K562 (cell line): ENCODE measurements around the gene NYNRIN. TPM values are rescaled to one million over a fixed set of nuclear protein-coding genes. Genes with fewer than 3 reads are reported as not detected.

Source experiments
- ATAC-seq: fragments of 200-7000 bp; cut with Tn5 transposase; 3 replicates; pipeline ENCODE4 v1.9.1; 2020; ENCODE audit warnings: moderate library complexity
- BruUV-seq: library from RNA; stranded (reverse); fragments of 400-500 nt; replicated peaks from 2 replicates; lab custom pipeline; 2021; lab: Mats Ljungman, UMichigan
- CTCF ChIA-PET: fragments of 300-600 bp; formaldehyde crosslinking; extraction: SDS; loops from one replicate; lab custom pipeline; 2021; ENCODE audit warnings: low intra/inter-chr PET ratio; lab: Yijun Ruan, JAX
- POLR2A ChIA-PET: fragments of 300-600, 350-650 bp; sonication (Branson Sonifier 250); formaldehyde crosslinking; extraction: SDS; loops from one replicate; lab custom pipeline; 2021; ENCODE audit warnings: antibody characterized with exemption, inconsistent platforms; lab: Yijun Ruan, JAX
- DNase-seq, 4 experiments: peaks; one replicate each; pipeline versions ENCODE4 v3.0.0 to v3.0.0-alpha.2; 2011 to 2018; ENCODE audit warnings: low spot score in 3 of 4, mixed read lengths in 3 of 4; ENCODE audit errors: extremely low read depth in 1 of 4
- FAIRE-seq: peaks from 2 replicates; lab custom pipeline; 2011; peaks lifted over from hg19 to GRCh38; lab: Jason Lieb, UNC
- H2AFZ ChIP-seq: 2 replicates; pipeline ENCODE4 v1.6.0; 2011; ENCODE audit warnings: low read depth, low read length, control low read depth, inconsistent platforms
- H3K27ac ChIP-seq: fragments of 200-600 bp; 3 replicates; pipeline ENCODE4 v1.8.0; 2011; ENCODE audit warnings: low read depth, mild to moderate bottlenecking, control low read depth, inconsistent platforms, low read length, moderate library complexity, mixed read lengths; ENCODE audit errors: extremely low read depth
- H3K27me3 ChIP-seq, 2 experiments: fragments of 300-600 bp in 1 of 2; 2 replicates in 1 of 2; 3 replicates in 1 of 2; pipeline versions ENCODE4 v1.6.0 to v1.8.0; 2011; ENCODE audit warnings: inconsistent platforms in 2 of 2, low read length in 2 of 2, mild to moderate bottlenecking in 1 of 2, mixed read lengths in 1 of 2, moderate library complexity in 1 of 2; ENCODE audit not compliant: control insufficient read depth in 2 of 2, insufficient read depth in 2 of 2
- H3K36me3 ChIP-seq: fragments of 300-600 bp; 3 replicates; pipeline ENCODE4 v1.8.0; 2011; ENCODE audit warnings: mild to moderate bottlenecking, low read length, inconsistent platforms; ENCODE audit not compliant: control insufficient read depth, insufficient read depth
- H3K4me1 ChIP-seq, 2 experiments: fragments of 200-600 bp in 1 of 2; replicated peaks in 1 of 2; 2 replicates in 1 of 2; 3 replicates in 1 of 2; pipeline versions ENCODE4 v1.5.1 to v1.8.0; 2011; ENCODE audit warnings: inconsistent platforms in 2 of 2, low read length in 2 of 2, mild to moderate bottlenecking in 1 of 2, mixed read lengths in 1 of 2, moderate library complexity in 1 of 2; ENCODE audit not compliant: control insufficient read depth in 2 of 2, insufficient read depth in 2 of 2
- H3K4me2 ChIP-seq: 2 replicates; pipeline ENCODE4 v1.6.1; 2011; ENCODE audit warnings: low read length, control low read depth, inconsistent platforms, mixed read lengths; ENCODE audit not compliant: insufficient read depth
- H3K4me3 ChIP-seq: fragments of 200-600 bp; sonication (generic), shearing (Covaris generic); 2 replicates; pipeline ENCODE4 v1.5.1; 2016; ENCODE audit warnings: control low read depth, inconsistent platforms
- H3K79me2 ChIP-seq: fragments of 200-600 bp; 3 replicates; pipeline ENCODE4 v1.8.0; 2011; ENCODE audit warnings: low read length, inconsistent platforms; ENCODE audit not compliant: control insufficient read depth, insufficient read depth
- H3K9ac ChIP-seq, 2 experiments: 2 replicates each; pipeline versions ENCODE4 v1.6.0 to v1.6.1; 2011; ENCODE audit warnings: low read depth in 2 of 2, low read length in 2 of 2, control low read depth in 1 of 2, inconsistent platforms in 1 of 2, mild to moderate bottlenecking in 1 of 2, mixed read lengths in 1 of 2; ENCODE audit not compliant: insufficient read depth in 1 of 2
- H3K9me1 ChIP-seq: one replicate; pipeline ENCODE4 v1.6.0; 2011; ENCODE audit warnings: inconsistent platforms, mild to moderate bottlenecking, low read length, moderate library complexity; ENCODE audit not compliant: control insufficient read depth, insufficient read depth
- H3K9me3 ChIP-seq: replicated peaks from 2 replicates; pipeline ENCODE4 v1.5.1; 2011; ENCODE audit warnings: low read depth, low read length, inconsistent platforms; ENCODE audit not compliant: control insufficient read depth, insufficient read depth
- H4K20me1 ChIP-seq: replicated peaks from 2 replicates; pipeline ENCODE4 v1.6.1; 2011; ENCODE audit warnings: low read length, inconsistent platforms, mixed read lengths; ENCODE audit not compliant: control insufficient read depth, insufficient read depth
- FOXA3 ChIP-seq, 2 experiments: fragments of 450-650 bp in 1 of 2; sonication (generic) in 1 of 2; formaldehyde crosslinking; IDR thresholded peaks in 1 of 2; conservative IDR thresholded peaks in 1 of 2; 2 replicates each; pipeline versions ENCODE4 v1.4.0 to v1.8.0; 2020 to 2022; ENCODE audit warnings: mild to moderate bottlenecking in 2 of 2, missing genetic modification reagents in 1 of 2
- JUN ChIP-seq, 2 experiments: sonication (generic) in 1 of 2; formaldehyde crosslinking in 1 of 2; IDR thresholded peaks; 2 replicates each; pipeline versions ENCODE4 v1.6.1 to v1.8.0; 2012 to 2022; ENCODE audit warnings: borderline replicate concordance in 2 of 2, mild to moderate bottlenecking in 2 of 2, improper control_type of control experiment in 1 of 2, low read depth in 1 of 2, low read length in 1 of 2, missing genetic modification reagents in 1 of 2
- KAT8 ChIP-seq: fragments of 450-650 bp; IDR thresholded peaks from 2 replicates; pipeline ENCODE4 v1.6.1; 2016; ENCODE audit warnings: low read depth, mild to moderate bottlenecking
- NFRKB ChIP-seq: fragments of 450-650 bp; IDR thresholded peaks from 2 replicates; pipeline ENCODE4 v1.6.1; 2016; ENCODE audit warnings: low read depth
- NR3C1 ChIP-seq: sonication (generic); formaldehyde crosslinking; IDR thresholded peaks from 2 replicates; pipeline ENCODE4 v1.8.1; 2022; ENCODE audit warnings: missing genetic modification reagents
- RBM25 ChIP-seq: fragments of 200-400 bp; formaldehyde crosslinking; IDR thresholded peaks from 2 replicates; pipeline ENCODE4 v1.6.1; 2018; ENCODE audit warnings: low read length, low read depth, moderate library complexity; ENCODE audit not compliant: severe bottlenecking
- RBM34 ChIP-seq: fragments of 200-400 bp; formaldehyde crosslinking; IDR thresholded peaks from 2 replicates; pipeline ENCODE4 v1.6.1; 2018; ENCODE audit warnings: low read length, borderline replicate concordance; ENCODE audit not compliant: insufficient read depth
- TEAD2 ChIP-seq: fragments of 450-650 bp; IDR thresholded peaks from 2 replicates; pipeline ENCODE4 v1.6.1; 2016; ENCODE audit warnings: missing genetic modification characterization, control low read depth, missing compliant biosample characterization
- TGIF2 ChIP-seq: sonication (generic); formaldehyde crosslinking; IDR thresholded peaks from 2 replicates; pipeline ENCODE4 v1.8.1; 2022; ENCODE audit warnings: mild to moderate bottlenecking, missing genetic modification reagents, moderate library complexity
- ZNF134 ChIP-seq: fragments of 250-450 bp; sonication (Bioruptor Pico); conservative IDR thresholded peaks from 2 replicates; pipeline ENCODE4 v1.4.0; 2020
- ZNF165 ChIP-seq: fragments of 250-450 bp; sonication (Bioruptor Pico); IDR thresholded peaks from 2 replicates; pipeline ENCODE4 v1.4.0; 2020; ENCODE audit warnings: borderline replicate concordance
- ZNF696 ChIP-seq: fragments of 250-450 bp; sonication (Bioruptor Pico); conservative IDR thresholded peaks from 2 replicates; pipeline ENCODE4 v1.4.0; 2020; ENCODE audit warnings: mild to moderate bottlenecking, moderate library complexity
- WGBS: fragments of 100-300 bp; shearing (Covaris generic); methylation state at CpG from one replicate; pipeline ENCODE4 v1.1.6; 2016; ENCODE audit warnings: low coverage, mixed read lengths; ENCODE audit not compliant: insufficient coverage; ENCODE audit errors: missing lambda C conversion rate; 5-methylcytosine and 5-hydroxymethylcytosine counted together
- in situ Hi-C: fragments of 300-500 bp; cut with MboI; formaldehyde crosslinking; loops from 4 replicates; pipeline ENCODE4 v1.15.0; 2018; ENCODE audit warnings: inconsistent platforms, mixed read lengths
- intact Hi-C: fragments of 100-400 bp; cut with micrococcal nuclease; formaldehyde crosslinking; loops from 2 replicates; pipeline ENCODE4 v1.14.2; 2022
- polyA plus RNA-seq, 8 experiments: library from polyadenylated mRNA; depleted of rRNA in 4 of 8; stranded (reverse) in 5 of 8; unstranded in 3 of 8; fragments of >200 nt; fragmentation: Nextera tagmentation in 2 of 8; fragmentation: Illumina TruSeq in 1 of 8; extraction: Ambion mirVana in 2 of 8; extraction: Trizol in 1 of 8; gene quantifications; 2 replicates each; pipeline versions ENCODE4 v1.2.1 to v1.2.3, GENCODE V29; 2011 to 2014; ENCODE audit warnings: inconsistent platforms in 1 of 8, missing spikeins in 1 of 8
- total RNA-seq, 7 experiments: library from RNA; depleted of rRNA in 6 of 7; stranded (reverse); fragments of >200 nt in 6 of 7; fragmentation: Illumina TruSeq in 2 of 7; extraction: Trizol in 2 of 7; gene quantifications; 2 replicates each; pipeline versions ENCODE4 v1.2.1 to v1.2.3, GENCODE V29; 2011 to 2021; ENCODE audit warnings: low replicate concordance in 1 of 7
- TF ChIP-seq, protein P1 (sequence below): fragments of 450-650 bp; IDR thresholded peaks from 2 replicates; pipeline ENCODE4 v1.6.1; 2016; ENCODE audit warnings: low read depth, mild to moderate bottlenecking, moderate library complexity
- TF ChIP-seq, protein P2 (sequence below): sonication (generic); formaldehyde crosslinking; IDR thresholded peaks from 2 replicates; pipeline ENCODE4 v1.8.1; 2023; ENCODE audit warnings: mild to moderate bottlenecking, missing genetic modification reagents
- TF ChIP-seq, protein P3 (sequence below): fragments of 250-450 bp; sonication (Bioruptor Pico); IDR thresholded peaks from 2 replicates; pipeline ENCODE4 v1.4.0; 2020; ENCODE audit warnings: mild to moderate bottlenecking, moderate library complexity, borderline replicate concordance

NYNRIN gene
- total and polyA plus RNA-seq, 9 of the 15 experiments (the other 6 are each of a cell fraction or from before 2014, with no cell fraction given): 0.04 to 1.2 (median 0.28) TPM

DNA sequence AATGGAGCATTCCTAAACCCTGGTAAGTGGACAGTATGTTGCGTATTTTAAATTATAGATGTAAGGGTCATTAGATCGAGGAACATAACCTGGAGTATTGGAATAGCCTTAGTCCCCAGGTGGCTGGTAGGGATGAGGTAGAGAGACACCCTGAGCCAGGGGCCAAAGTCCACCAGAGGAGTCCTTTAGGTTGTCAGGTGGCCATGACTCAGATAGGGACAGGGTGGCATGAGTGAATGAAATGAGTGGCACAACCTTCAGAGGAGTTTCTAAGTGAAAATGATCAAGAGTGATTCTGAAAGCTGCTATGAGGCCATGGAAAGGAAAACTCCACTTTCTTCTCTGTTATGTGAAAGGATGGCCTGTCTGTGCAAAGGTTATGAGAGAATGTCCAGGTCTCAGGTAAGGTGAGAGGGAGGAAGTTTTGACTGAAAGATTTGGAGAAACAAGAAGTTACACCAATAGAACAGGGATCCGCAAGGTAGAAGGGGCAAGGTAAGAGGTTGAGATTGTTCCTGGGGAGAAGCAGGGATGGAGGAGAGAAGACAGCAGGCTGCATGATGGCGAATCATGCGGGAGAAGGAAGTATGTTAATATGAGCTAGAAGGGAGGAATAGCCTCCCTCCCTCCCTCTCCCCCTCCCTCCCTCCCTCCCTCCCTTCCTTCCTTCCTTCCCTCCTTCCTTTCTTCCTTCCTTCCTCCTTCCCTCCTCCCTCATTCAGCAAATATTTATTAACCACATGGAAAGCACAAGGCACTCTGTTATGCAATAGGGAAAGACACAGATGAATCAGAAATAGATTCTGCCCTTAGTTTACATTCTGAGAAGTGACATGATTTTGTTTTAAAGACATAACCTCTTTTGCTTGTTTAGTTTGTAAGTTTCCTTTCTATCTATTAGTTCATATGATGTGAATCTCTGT lies 45.0 kb upstream of the NYNRIN start:
- intact Hi-C loops (no loop called here), in situ Hi-C loops (no loop called here)
- DNase-seq: no peak
- 64% methylated on average over 3 of the region's 5 CpGs for WGBS
- H3K9ac ChIP-seq: no peak overlapping the region
- no peak for ATAC-seq
- POLR2A ChIA-PET: no interaction called here
- H3K4me2 ChIP-seq: no peak overlapping the region
- H4K20me1 ChIP-seq: no peaks in the 10 kb centered on the region
- FAIRE-seq: no peak
- H3K36me3 ChIP-seq: no peaks in the 10 kb centered on the region
- H3K79me2 ChIP-seq: no peaks in the 10 kb centered on the region
- peaks cover 0 to 3% of the 10 kb centered on the region in 2 experiments; a peak in 3 of 5 replicates for H3K4me1 ChIP-seq
- no TSS peak for BruUV-seq
- H3K27me3 ChIP-seq: no peaks in the 10 kb centered on the region; a peak in 1 of 5 replicates
- CTCF ChIA-PET: no interaction called here
- no peaks in the 10 kb centered on the region for H3K9me3 ChIP-seq
- H3K9me1 ChIP-seq: no peaks in the 10 kb centered on the region
- H3K4me3 ChIP-seq: no peak overlapping the region
- no peak overlapping the region for H3K27ac ChIP-seq
- TF ChIP-seq RBM34 (no peak), FOXA3 (CRISPR knock-in tag; conservative IDR thresholded peaks at IDR 0.05 in 1 of 2, IDR thresholded peaks at IDR 0.05 in 1 of 2) (no peak), JUN (IDR thresholded peaks at IDR 0.05; ENCODE audit: borderline replicate concordance, low read depth, low read length) (no peak), JUN (CRISPR knock-in tag; IDR thresholded peaks at IDR 0.05; ENCODE audit: borderline replicate concordance) (no peak), NFRKB (no peak), ZNF696 (no peak), TEAD2 (tag) (no peak), NR3C1 (CRISPR knock-in tag) (no peak), RBM25 (no peak), TGIF2 (CRISPR knock-in tag) (no peak), ZNF165 (CRISPR knock-in tag) (no peak), KAT8 (no peak), ZNF134 (CRISPR knock-in tag) (no peak)
- TF ChIP-seq, protein P1, sequence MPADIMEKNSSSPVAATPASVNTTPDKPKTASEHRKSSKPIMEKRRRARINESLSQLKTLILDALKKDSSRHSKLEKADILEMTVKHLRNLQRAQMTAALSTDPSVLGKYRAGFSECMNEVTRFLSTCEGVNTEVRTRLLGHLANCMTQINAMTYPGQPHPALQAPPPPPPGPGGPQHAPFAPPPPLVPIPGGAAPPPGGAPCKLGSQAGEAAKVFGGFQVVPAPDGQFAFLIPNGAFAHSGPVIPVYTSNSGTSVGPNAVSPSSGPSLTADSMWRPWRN: no peak
- TF ChIP-seq, protein P2, sequence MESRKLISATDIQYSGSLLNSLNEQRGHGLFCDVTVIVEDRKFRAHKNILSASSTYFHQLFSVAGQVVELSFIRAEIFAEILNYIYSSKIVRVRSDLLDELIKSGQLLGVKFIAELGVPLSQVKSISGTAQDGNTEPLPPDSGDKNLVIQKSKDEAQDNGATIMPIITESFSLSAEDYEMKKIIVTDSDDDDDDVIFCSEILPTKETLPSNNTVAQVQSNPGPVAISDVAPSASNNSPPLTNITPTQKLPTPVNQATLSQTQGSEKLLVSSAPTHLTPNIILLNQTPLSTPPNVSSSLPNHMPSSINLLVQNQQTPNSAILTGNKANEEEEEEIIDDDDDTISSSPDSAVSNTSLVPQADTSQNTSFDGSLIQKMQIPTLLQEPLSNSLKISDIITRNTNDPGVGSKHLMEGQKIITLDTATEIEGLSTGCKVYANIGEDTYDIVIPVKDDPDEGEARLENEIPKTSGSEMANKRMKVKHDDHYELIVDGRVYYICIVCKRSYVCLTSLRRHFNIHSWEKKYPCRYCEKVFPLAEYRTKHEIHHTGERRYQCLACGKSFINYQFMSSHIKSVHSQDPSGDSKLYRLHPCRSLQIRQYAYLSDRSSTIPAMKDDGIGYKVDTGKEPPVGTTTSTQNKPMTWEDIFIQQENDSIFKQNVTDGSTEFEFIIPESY (CRISPR knock-in tag): no peak
- TF ChIP-seq, protein P3, sequence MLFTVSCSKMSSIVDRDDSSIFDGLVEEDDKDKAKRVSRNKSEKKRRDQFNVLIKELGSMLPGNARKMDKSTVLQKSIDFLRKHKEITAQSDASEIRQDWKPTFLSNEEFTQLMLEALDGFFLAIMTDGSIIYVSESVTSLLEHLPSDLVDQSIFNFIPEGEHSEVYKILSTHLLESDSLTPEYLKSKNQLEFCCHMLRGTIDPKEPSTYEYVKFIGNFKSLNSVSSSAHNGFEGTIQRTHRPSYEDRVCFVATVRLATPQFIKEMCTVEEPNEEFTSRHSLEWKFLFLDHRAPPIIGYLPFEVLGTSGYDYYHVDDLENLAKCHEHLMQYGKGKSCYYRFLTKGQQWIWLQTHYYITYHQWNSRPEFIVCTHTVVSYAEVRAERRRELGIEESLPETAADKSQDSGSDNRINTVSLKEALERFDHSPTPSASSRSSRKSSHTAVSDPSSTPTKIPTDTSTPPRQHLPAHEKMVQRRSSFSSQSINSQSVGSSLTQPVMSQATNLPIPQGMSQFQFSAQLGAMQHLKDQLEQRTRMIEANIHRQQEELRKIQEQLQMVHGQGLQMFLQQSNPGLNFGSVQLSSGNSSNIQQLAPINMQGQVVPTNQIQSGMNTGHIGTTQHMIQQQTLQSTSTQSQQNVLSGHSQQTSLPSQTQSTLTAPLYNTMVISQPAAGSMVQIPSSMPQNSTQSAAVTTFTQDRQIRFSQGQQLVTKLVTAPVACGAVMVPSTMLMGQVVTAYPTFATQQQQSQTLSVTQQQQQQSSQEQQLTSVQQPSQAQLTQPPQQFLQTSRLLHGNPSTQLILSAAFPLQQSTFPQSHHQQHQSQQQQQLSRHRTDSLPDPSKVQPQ (CRISPR knock-in tag): no peak
- H2AFZ ChIP-seq: no peak overlapping the region
